IMR-90 (cell line): ENCODE measurements around the gene KCNAB2.

Experiments used
- CHD1 ChIP-seq: IDR thresholded peaks from 2 replicates; pipeline ENCODE4 v1.6.1; 2012; ENCODE audit warnings: low read depth, low read length, improper control_type of control experiment
- CTCF ChIP-seq: conservative IDR thresholded peaks from 2 replicates; pipeline ENCODE4 v1.5.1; 2012; ENCODE audit warnings: mild to moderate bottlenecking, low read depth, low read length, improper control_type of control experiment
- ELK1 ChIP-seq: fragments of 150-350 bp; IDR thresholded peaks from 2 replicates; pipeline ENCODE4 v1.6.1; 2016; ENCODE audit warnings: low read depth, mild to moderate bottlenecking, low read length, moderate library complexity, borderline replicate concordance
- POLR2A ChIP-seq: IDR thresholded peaks from 2 replicates; pipeline ENCODE4 v1.6.1; 2012; ENCODE audit warnings: mild to moderate bottlenecking, low read depth, low read length
- RCOR1 ChIP-seq: IDR thresholded peaks from 2 replicates; pipeline ENCODE4 v1.6.1; 2012; ENCODE audit warnings: mild to moderate bottlenecking, low read length, improper control_type of control experiment; ENCODE audit not compliant: insufficient replicate concordance
- RFX5 ChIP-seq: IDR thresholded peaks from 2 replicates; pipeline ENCODE4 v1.8.0; 2012; ENCODE audit warnings: low read depth, mild to moderate bottlenecking, low read length, moderate library complexity
- SMC3 ChIP-seq: fragments of 150-350 bp; IDR thresholded peaks from 2 replicates; pipeline ENCODE4 v1.6.1; 2016; ENCODE audit warnings: low read depth, mild to moderate bottlenecking, antibody characterized with exemption, low read length, moderate library complexity

DNA sequence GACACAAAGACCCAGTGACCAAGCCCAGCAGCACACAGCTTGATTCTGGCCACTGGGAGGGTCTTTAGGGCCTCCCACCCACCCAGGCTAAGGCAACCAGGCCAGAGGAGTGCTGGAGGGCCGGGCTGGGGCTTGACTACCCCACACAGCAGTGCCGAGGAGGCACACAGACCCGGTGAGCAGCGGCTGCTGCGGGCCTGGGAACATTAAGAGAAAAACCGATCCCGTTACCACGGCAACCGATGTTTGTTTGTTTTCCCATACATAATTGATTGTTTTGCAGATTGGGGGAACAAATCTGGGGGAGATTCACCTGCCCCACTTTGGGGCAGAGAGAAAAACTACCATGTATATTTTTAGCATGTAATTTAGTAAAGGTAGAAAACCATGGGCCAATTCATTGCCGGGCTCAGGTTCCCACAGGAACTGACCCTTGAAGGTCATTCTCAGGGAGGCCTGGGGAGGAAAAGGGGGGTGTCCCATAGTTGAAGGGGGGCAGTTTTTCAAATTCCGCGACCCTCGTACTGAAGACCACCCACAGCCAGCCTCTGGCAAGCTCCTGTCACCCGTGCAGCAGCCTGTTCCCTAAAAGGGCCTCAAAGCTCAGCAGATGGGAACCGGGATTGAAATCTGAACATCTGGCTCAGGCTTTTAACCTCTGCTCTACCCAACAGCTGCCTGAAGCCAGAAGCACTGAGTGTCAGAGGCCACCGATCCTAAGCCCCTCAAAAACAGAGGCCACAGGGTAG, 99.1 kb downstream of the KCNAB2 start:
- no peak for TF ChIP-seq RCOR1
- no peak for TF ChIP-seq POLR2A
- no peak for TF ChIP-seq CTCF
- no peak for TF ChIP-seq ELK1
- TF ChIP-seq SMC3 = no peak
- no peak for TF ChIP-seq RFX5
- TF ChIP-seq CHD1 = no peak
